HPDE6-E6E7 (cell line): ENCODE measurements around the gene TAPBP.
A peak's percentile ranks its signal among the peaks of the same experiment; 100 is the strongest.
"Not testable (repeated sequence)": the region's sequence is repeated elsewhere in the genome, so short reads cannot be mapped to it uniquely, and the experiment has no call there.

Experiments
- DNase-seq: peaks from one replicate; pipeline ENCODE4 v3.0.0; 2011; ENCODE audit warnings: missing footprints; ENCODE audit errors: extremely low spot score

Gene TAPBP

GRCh38 chr6:33296797-33297405, 17.0 kb downstream of the TAPBP start:
- DNase-seq: no peak

DNA sequence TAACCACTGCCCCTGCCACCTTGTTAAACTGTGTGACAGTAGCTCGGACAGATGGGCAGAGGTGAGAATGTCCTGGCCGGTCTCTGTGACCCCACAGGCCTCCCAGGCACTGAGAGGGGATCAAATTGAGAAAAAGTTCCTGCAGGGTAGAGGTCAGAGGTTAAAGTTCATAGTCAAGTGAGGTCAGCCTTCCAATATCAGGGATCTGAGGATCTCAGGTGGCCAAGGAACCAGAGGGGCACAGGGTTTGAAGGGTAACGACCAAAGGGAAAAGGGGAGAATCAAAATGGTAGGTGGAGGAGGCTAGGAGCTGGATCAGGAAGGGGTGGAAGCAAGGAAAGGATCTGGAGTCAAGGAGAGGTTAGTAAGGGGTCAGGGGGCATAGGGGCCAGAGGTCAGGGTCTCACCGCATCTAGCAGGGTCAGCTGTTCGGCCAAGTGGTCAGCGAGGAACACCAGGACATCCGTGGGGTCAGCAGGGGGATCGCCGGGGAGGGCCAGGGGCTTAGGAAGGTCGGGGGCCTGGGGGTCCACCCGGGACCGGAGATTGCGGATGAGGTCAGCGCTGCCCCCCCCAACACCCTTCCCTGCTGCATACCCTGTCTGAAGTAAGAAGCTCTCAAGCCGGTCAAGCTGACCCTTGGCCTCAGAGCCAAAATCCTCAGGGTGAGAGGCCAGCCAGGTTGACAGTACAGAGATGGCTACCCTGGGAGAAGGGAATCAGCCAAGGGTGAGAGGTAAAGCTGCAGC, 18.1 kb downstream of the TAPBP start:
- no peak for DNase-seq

DNA sequence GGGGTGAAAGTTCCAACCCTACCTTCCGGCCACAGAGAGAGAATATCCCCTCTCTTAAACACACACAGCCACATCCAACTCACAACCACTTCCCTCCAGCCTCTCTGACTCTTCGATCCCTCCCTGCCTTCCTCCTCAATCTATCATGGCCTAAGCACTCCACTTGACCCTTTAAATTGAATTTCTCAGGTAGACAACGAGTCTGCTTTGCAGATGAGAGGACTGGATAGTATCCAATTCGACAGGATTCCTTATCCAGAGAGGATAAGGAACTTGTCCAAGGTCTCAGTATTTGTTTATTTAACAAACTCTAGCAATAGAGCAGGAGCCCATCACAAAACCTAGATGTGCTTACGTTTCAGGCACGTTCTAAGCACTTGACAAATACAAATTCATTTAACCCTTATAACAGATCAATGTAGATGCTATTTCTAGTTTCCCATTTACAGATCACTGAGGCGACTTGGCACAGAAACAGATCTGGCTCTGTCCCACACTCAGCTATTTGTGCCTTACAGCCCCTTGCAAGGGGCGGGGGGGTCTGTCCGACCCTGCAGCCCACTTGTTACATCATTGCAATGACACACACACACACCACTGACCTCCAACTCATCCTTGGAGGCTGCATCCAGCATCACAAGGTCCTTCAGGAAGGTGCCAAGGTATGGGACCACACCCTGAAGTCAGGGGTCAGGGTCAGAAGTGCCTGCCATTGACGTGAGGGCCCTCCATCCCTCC, 19.6 kb downstream of the TAPBP start:
- DNase-seq: no peak

DNA sequence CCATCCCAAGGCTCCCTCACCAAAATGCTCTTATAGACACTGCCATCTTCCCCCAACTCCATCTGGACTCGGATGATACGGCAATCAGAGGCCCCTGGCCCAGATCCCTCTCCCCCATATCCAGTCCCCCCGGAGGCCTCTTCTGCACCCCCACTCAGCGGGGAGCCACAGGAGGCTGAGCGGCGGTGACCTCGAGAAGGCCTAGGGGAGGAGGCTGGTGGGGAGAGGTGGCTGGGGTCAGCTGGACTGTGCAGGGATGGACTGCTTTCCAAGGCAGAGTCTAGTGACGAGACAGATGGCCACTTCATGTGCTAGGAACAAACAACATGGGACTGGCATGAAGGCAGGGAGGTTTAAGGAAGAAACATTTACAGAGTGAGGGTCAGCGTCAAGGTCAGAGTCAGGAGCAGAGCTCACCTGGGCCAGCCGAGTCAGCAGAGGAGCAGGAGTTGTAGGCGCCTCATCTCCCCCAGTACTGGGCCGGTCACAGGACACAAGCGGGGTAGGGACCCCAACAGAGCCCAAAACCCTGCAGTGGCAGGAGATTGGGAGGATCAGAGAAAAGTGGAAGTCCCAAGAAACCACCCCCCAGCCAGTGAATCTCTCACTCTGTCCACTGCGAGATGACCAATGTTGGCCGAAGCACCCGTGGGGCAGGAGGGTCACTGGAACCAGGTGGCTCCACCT, 20.7 kb downstream of the TAPBP start:
- DNase-seq: no peak

GRCh38 chr6:33290459-33290858, 23.4 kb downstream of the TAPBP start:
- DNase-seq: no peak

- no peak for DNase-seq
Observed at GRCh38 chr6:33289784-33290315, 24.0 kb downstream of the TAPBP start.

DNA sequence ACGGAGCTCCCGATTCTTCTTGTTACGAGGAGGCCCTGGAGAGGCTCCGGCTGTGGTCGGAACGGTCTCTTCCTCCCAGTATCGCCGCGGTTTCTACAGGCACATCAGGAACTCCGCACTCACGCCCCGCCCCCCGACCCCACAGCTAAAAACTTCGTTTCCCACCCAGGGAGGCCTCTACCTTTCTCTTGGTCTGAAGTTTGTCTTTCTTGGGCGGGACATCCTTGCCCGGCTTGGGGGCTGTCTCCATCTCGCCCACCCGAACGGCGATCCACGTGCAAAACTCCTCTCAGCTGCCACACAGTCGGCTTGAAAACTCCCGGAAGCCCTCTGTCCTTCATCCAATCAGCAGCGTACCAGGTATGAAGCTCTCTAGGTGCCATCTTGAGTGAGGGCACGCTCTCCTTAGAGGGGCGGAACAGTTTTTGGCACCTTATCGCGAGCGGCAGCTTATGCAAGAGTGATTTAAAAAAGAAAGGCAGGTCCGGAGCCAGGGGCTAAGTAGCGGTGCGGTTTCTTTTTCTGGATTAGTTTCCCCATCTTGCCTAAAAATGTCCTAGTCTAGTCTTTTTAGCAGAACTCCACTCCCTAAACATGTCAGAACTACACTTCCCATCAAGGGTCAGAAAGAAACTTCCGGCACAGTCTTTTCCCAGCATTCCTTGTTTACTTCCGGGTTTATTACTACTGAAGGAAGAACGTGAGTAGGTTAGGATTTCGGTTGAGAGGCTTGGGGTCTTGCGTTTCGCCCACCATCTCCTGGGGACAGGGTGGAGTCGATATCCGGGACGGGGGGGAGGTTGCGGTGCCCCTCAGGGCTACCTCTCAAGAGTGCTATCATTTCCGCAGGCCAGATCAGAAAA, 24.7 kb downstream of the TAPBP start, which contains the start of the genes PFDN6 and WDR46:
TSS of gene PFDN6 (plus strand) at position 681 of the 863 bp plus-strand sequence. CDS start 256 bp downstream, outside the sequence.
TSS of gene WDR46 (minus strand) at position 319 of the 863 bp plus-strand sequence. CDS start at position 250, 69 bp downstream.
- peak; percentile 96 for DNase-seq

DNA sequence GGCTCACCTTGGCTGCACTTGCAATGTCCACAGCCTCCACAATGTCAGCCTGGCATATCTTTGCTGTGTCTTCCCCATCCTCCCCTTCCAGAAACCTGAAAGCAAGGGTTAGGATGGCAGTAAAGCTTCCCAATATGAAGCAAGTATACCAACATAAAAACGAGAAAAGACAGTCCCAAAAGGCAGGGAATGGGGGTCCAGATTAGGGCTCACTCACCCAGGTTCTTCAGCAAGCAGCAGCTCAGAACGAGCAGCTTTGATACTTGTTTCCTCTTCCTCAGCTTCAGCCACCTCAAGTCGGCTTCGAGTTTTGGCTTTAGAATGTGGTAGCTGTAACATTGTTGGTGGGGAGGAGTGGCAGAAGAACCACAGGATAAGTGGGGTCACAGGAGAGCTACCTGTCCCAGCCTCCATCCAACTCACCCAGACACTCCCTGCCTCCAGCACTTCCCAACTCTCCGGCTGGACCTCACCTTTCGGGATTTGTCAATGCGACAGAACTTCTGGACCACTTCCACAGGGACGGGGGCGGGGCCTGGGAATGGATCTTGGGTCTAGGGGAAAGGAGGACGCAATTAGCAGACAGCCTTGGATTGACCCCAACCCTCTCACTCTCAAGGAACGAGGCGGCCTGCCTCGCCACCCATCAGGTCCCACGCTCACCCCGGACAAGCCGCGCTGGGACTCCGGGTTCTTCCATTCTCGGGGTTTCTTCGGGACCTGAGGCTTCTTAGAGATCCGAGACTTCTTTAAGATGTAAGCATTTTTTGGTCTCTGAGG, 25.5 kb downstream of the TAPBP start:
- DNase-seq: no peak

GRCh38 chr6:33286946-33287914, 26.6 kb downstream of the TAPBP start:
- no peak for DNase-seq

DNA sequence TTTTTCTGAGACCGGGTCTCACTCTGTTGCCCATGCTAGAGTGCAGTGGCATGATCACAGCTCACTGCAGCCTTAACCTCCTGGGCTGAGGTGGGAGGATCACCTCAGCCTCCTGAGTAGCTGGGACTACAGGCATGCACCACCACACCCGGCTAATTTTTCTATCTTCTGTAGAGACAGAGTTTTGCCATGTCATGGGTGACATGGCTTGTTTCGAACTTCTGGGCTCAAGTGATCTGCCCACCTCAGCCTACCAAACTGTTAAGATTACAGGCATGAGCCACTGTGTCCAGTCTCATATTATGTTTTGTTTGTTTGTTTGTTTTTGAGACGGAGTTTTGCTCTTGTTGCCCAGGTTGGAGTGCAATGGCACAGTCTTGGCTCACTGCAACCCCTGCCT, 28.7 kb downstream of the TAPBP start:
- not testable (repeated sequence) for DNase-seq

DNA sequence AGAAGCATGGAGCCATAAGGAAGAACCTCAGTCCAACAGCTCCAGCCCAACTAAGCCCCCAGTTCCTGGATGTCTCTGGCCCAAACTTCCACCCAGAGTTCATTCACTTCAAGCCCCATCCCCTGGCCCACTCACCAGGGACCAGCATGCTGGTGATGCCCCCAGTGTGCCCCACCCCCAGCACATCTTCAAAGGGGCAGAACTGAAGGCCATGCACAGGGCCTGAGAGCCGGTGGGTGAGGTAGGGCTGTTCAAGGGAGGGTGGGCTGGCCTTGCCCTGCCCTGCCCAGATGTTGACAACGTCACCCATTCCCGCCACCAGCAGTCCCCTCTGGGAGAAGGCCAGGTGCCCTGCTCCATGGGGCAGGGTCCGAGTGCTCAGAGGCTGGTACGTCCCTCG, 33.3 kb downstream of the TAPBP start:
- no peak for DNase-seq

DNA sequence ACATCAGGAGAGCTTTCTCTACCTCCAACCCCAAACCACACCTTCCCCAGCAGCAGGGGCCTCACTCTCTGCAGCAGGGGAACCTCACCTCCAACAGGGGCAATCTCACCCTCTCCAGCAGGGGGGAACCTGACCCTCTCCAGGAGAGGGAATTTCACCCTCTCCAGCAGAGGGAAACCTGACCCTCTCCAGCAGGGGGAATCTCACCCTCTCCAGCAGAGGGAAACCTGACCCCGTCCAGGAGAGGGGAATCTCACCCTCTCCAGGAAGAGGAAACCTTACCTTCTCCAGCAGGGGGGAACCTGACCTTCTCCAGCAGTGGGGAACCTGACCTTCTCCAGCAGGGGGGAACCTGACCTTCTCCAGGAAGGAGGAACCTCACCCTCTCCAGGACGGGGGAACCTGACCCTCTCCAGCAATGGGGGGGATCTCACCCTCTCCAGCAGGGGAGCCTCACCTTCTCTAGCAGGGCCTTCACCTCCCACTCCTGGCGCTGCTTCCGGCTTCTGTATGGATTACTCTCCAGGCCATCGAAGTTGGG, 33.8 kb downstream of the TAPBP start:
- DNase-seq: peak; percentile 72

- no peak for DNase-seq
Observed at GRCh38 chr6:33279257-33279695, 34.6 kb downstream of the TAPBP start.

GRCh38 chr6:33278810-33279209, 35.1 kb downstream of the TAPBP start:
- no peak for DNase-seq

DNA sequence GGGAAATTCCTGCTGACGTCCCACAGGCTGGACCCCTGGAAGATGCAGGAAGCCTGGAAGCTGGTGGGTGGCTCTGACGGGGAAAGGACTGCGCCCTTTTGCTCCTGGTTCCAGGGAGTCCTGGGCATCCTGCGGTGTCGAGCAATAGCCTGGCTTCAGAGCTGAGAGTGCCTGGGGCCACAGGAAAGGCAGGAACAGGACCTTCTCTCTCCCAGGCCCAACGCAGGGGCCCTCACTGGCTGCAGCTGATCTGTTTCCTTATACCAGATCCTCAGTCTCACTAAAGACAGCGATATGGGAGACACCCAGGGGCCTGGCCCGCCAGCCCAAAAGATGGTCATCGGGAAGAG, 35.5 kb downstream of the TAPBP start:
- no peak for DNase-seq

GRCh38 chr6:33277663-33278391, 36.1 kb downstream of the TAPBP start:
- no peak for DNase-seq

DNA sequence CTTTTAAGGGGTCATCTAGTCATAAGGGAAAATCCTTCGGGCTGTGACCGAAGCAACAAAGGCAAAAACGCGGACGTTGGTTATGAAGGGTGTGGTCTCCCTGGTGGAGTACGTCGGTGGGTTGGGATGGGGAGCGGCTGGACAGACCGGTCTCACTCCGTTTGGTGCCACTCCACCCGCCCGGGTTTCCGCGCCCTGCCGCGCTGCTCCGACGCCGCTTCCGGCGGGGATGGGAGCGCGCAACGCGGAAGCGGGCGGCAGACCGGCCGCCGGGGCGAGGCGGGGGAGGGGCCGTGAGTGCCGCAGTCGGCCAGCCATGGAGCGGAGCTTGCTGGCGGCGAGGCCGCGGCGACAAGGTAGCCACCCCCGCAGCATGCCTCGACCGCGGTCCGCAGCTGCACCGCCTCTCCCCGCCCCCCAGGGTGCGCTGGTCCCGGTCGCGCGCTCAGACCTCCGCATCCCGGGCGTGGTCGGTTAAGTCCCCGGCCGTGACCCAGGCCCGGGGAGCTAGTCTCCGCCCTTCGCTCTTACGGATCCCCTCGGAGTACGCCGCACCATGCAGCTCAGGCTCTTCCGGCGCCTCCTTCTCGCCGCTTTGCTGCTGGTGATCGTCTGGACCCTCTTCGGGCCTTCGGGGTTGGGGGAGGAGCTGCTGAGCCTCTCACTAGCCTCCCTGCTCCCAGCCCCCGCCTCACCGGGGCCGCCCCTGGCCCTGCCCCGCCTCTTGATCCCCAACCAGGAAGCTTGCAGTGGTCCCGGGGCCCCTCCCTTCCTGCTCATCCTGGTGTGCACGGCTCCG, 36.8 kb downstream of the TAPBP start, which contains the start of gene B3GALT4:
TSS of gene B3GALT4 (plus strand) at position 260 of the 799 bp plus-strand sequence. CDS start at position 557, 297 bp downstream.
- peak; percentile 90 for DNase-seq
